ENCODE measurements around the gene SH2D3A. TPM values are rescaled to one million over a fixed set of nuclear protein-coding genes. Genes with fewer than 3 reads are reported as not detected.
A peak's percentile ranks its signal among the peaks of the same experiment; 100 is the strongest.

Gene SH2D3A
- total and polyA plus RNA-seq, 2 experiments from 2014 or later = 20.7 to 38.4 TPM

- Histone ChIP-seq H3K4me1 (ENCODE audit: insufficient read depth) (peaks cover 13% of the 10 kb centered on the region; the same call in 1 of the 2 replicates), H3K4me2 (no peak overlapping the region), H3K27ac (ENCODE audit: low read depth) (peak overlapping the region; percentile 76; the same call in 1 of the 2 replicates), H3K4me3 (no peak overlapping the region), H4K20me1 (replicated peaks; ENCODE audit: insufficient read depth) (peaks cover 4% of the 10 kb centered on the region; the same call in 1 of the 2 replicates), H3K79me2 (replicated peaks; ENCODE audit: insufficient read depth) (no peaks in the 10 kb centered on the region), H2AFZ (no peak overlapping the region), H3K27me3 (ENCODE audit: insufficient read depth) (no peaks in the 10 kb centered on the region), H3K36me3 (ENCODE audit: insufficient read depth) (peaks cover 27% of the 10 kb centered on the region), H3F3A (replicated peaks; ENCODE audit: low read depth) (peaks cover 15% of the 10 kb centered on the region), H3K9me2 (ENCODE audit: insufficient read depth) (no peaks in the 10 kb centered on the region)
- H3K4me3 Mint-ChIP-seq = no peak overlapping the region
- peaks cover 49% of the 10 kb centered on the region for H3K36me3 Mint-ChIP-seq (ENCODE audit: low read depth)
- H3K9me3 Mint-ChIP-seq = no peaks in the 10 kb centered on the region; the same call in 2 of the 3 replicates
- ATAC-seq (no peak; the same call in 1 of the 3 replicates), DNase-seq (ENCODE audit: low spot score) (no peak)
- H3K4me1 Mint-ChIP-seq = peaks cover 3% of the 10 kb centered on the region; the same call in 1 of the 3 replicates
- no peak for TF ChIP-seq CTCF (conservative IDR thresholded peaks at IDR 0.05; ENCODE audit: low read depth in 2 of 2)
- no peak for TF ChIP-seq EZH2 (IDR thresholded peaks at IDR 0.05; ENCODE audit: low read depth, unreplicated experiment)
- no peak for TF ChIP-seq ZNF331 (CRISPR knock-in tag; IDR thresholded peaks at IDR 0.05; ENCODE audit: low read depth)
- TF ChIP-seq, protein P1, sequence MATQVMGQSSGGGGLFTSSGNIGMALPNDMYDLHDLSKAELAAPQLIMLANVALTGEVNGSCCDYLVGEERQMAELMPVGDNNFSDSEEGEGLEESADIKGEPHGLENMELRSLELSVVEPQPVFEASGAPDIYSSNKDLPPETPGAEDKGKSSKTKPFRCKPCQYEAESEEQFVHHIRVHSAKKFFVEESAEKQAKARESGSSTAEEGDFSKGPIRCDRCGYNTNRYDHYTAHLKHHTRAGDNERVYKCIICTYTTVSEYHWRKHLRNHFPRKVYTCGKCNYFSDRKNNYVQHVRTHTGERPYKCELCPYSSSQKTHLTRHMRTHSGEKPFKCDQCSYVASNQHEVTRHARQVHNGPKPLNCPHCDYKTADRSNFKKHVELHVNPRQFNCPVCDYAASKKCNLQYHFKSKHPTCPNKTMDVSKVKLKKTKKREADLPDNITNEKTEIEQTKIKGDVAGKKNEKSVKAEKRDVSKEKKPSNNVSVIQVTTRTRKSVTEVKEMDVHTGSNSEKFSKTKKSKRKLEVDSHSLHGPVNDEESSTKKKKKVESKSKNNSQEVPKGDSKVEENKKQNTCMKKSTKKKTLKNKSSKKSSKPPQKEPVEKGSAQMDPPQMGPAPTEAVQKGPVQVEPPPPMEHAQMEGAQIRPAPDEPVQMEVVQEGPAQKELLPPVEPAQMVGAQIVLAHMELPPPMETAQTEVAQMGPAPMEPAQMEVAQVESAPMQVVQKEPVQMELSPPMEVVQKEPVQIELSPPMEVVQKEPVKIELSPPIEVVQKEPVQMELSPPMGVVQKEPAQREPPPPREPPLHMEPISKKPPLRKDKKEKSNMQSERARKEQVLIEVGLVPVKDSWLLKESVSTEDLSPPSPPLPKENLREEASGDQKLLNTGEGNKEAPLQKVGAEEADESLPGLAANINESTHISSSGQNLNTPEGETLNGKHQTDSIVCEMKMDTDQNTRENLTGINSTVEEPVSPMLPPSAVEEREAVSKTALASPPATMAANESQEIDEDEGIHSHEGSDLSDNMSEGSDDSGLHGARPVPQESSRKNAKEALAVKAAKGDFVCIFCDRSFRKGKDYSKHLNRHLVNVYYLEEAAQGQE (IDR thresholded peaks at IDR 0.05; ENCODE audit: unreplicated experiment) = no peak
- TF ChIP-seq STAT1 (IDR thresholded peaks at IDR 0.05; ENCODE audit: unreplicated experiment) = no peak
- TF ChIP-seq ZNF462 (CRISPR knock-in tag; IDR thresholded peaks at IDR 0.05) = no peak
- TF ChIP-seq ETS1 (IDR thresholded peaks at IDR 0.05) = no peak
- no peak for TF ChIP-seq EZH2phosphoT487 (IDR thresholded peaks at IDR 0.05; ENCODE audit: unreplicated experiment)
- no peak for TF ChIP-seq JUNB (IDR thresholded peaks at IDR 0.05; ENCODE audit: unreplicated experiment)
- TF ChIP-seq CREB1 (CRISPR knock-in tag; IDR thresholded peaks at IDR 0.05; ENCODE audit: low read depth) = no peak
- TF ChIP-seq NANOG (IDR thresholded peaks at IDR 0.05; ENCODE audit: borderline replicate concordance) = no peak
- TF ChIP-seq POLR2AphosphoS5 (IDR thresholded peaks at IDR 0.05; ENCODE audit: low read depth) = no peak
- no peak for TF ChIP-seq ZNF114 (CRISPR knock-in tag; IDR thresholded peaks at IDR 0.05)
- peaks cover 23% of the 10 kb centered on the region for H3K27me3 Mint-ChIP-seq (ENCODE audit: insufficient read depth, low read depth, poor library complexity)
- no peak overlapping the region for H3K27ac Mint-ChIP-seq
Observed at GRCh38 chr19:6754136-6754535, 13.1 kb downstream of the SH2D3A start.

Data from GM23338 (cell line).